B cell (primary cell): ENCODE data around the gene IQCH.

Experiments
- CTCF ChIP-seq: fragments of 200-600 bp; IDR thresholded peaks from one replicate; pipeline ENCODE4 v1.8.0; 2022; ENCODE audit warnings: antibody characterized with exemption, mild to moderate bottlenecking
- EZH2 ChIP-seq: IDR thresholded peaks from 2 replicates; pipeline ENCODE4 v1.6.1; 2012; ENCODE audit warnings: borderline replicate concordance, low read depth, mild to moderate bottlenecking, moderate library complexity, low read length; ENCODE audit not compliant: insufficient read depth, poor library complexity, severe bottlenecking

- TF ChIP-seq CTCF (no peak), EZH2 (no peak)
Measured at GRCh38 chr15:67511606-67512005, 257.0 kb downstream of the IQCH start.
